Keratinocyte (primary cell): ENCODE measurements around the gene BTG1. TPM values are rescaled to one million over a fixed set of nuclear protein-coding genes. Genes with fewer than 3 reads are reported as not detected.

Source experiments
- DNase-seq: peaks from one replicate; pipeline ENCODE4 v3.0.0-alpha.2; 2011; ENCODE audit warnings: low read depth, missing footprints, low spot score
- FAIRE-seq: peaks from 2 replicates; lab custom pipeline; 2011; peaks lifted over from hg19 to GRCh38; lab: Jason Lieb, UNC
- H2AFZ ChIP-seq: 2 replicates; pipeline ENCODE4 v1.6.0; 2012; ENCODE audit warnings: low read length, control low read depth, inconsistent platforms; ENCODE audit not compliant: control insufficient read depth
- H3K27ac ChIP-seq: 2 replicates; pipeline ENCODE4 v1.5.1; 2011; ENCODE audit warnings: low read length; ENCODE audit not compliant: control insufficient read depth, insufficient read depth
- H3K27me3 ChIP-seq: 3 replicates; pipeline ENCODE4 v1.6.0; 2011; ENCODE audit warnings: low read length; ENCODE audit not compliant: control insufficient read depth, insufficient read depth; ENCODE audit errors: extremely low read depth
- H3K36me3 ChIP-seq, 2 experiments: 2 replicates in 1 of 2; 3 replicates in 1 of 2; pipeline ENCODE4 v1.5.1; 2011; ENCODE audit warnings: low read length in 2 of 2, mild to moderate bottlenecking in 1 of 2; ENCODE audit not compliant: control insufficient read depth in 2 of 2, insufficient read depth in 2 of 2; ENCODE audit errors: extremely low read depth in 1 of 2
- H3K4me1 ChIP-seq: 3 replicates; pipeline ENCODE4 v1.5.1; 2011; ENCODE audit warnings: low read length; ENCODE audit not compliant: control insufficient read depth, insufficient read depth; ENCODE audit errors: extremely low read depth
- H3K4me2 ChIP-seq: 3 replicates; pipeline ENCODE4 v1.6.0; 2011; ENCODE audit warnings: low read depth, low read length; ENCODE audit not compliant: control insufficient read depth, insufficient read depth; ENCODE audit errors: extremely low read depth
- H3K4me3 ChIP-seq, 3 experiments: fragments of 200-600 bp in 1 of 3; sonication (generic) in 1 of 3; 2 replicates in 2 of 3; 3 replicates in 1 of 3; pipeline ENCODE4 v1.5.1; 2011 to 2016; ENCODE audit warnings: low read length in 3 of 3, mild to moderate bottlenecking in 3 of 3, control low read depth in 2 of 3, inconsistent platforms in 1 of 3, low read depth in 1 of 3, mixed read lengths in 1 of 3, mixed run types in 1 of 3, moderate library complexity in 1 of 3; ENCODE audit not compliant: control insufficient read depth in 2 of 3, insufficient read depth in 2 of 3; ENCODE audit errors: extremely low read depth in 1 of 3
- H3K79me2 ChIP-seq: 2 replicates; pipeline ENCODE4 v1.6.0; 2012; ENCODE audit warnings: low read length; ENCODE audit not compliant: control insufficient read depth, insufficient read depth
- H3K9ac ChIP-seq: 3 replicates; pipeline ENCODE4 v1.6.0; 2011; ENCODE audit warnings: low read length; ENCODE audit not compliant: control insufficient read depth, insufficient read depth; ENCODE audit errors: extremely low read depth
- H3K9me1 ChIP-seq: 3 replicates; pipeline ENCODE4 v1.6.0; 2011; ENCODE audit warnings: low read length; ENCODE audit not compliant: control insufficient read depth, insufficient read depth; ENCODE audit errors: extremely low read depth
- H3K9me3 ChIP-seq: 2 replicates; pipeline ENCODE4 v1.5.1; 2012; ENCODE audit warnings: low read depth, low read length; ENCODE audit not compliant: control insufficient read depth
- H4K20me1 ChIP-seq: 3 replicates; pipeline ENCODE4 v1.6.0; 2011; ENCODE audit warnings: low read length; ENCODE audit not compliant: control insufficient read depth, insufficient read depth; ENCODE audit errors: extremely low read depth
- CTCF ChIP-seq, 3 experiments: IDR thresholded peaks in 1 of 3; conservative IDR thresholded peaks in 1 of 3; optimal IDR thresholded peaks in 1 of 3; 2 replicates in 2 of 3; 3 replicates in 1 of 3; pipeline versions ENCODE3 to v1.5.1; 2011; ENCODE audit warnings: low read length in 3 of 3, mild to moderate bottlenecking in 3 of 3, moderate library complexity in 2 of 3, control low read depth in 1 of 3, inconsistent platforms in 1 of 3; ENCODE audit not compliant: insufficient read depth in 2 of 3; ENCODE audit errors: extremely low read depth in 1 of 3
- EZH2 ChIP-seq: IDR thresholded peaks from one replicate; pipeline ENCODE4 v1.6.1; 2012; ENCODE audit warnings: inconsistent platforms, mild to moderate bottlenecking, low read length, moderate library complexity
- dilution Hi-C: fragments of 300-500 bp; cut with MboI; formaldehyde crosslinking; loops from one replicate; pipeline ENCODE4 v1.7.0; 2020; ENCODE audit warnings: low sequenced_read_pairs; ENCODE audit not compliant: extremely low pct_ligation_motif_present
- polyA plus RNA-seq, 5 experiments: library from polyadenylated mRNA; depleted of rRNA in 3 of 5; stranded (reverse) in 3 of 5; stranded (forward) in 1 of 5; unstranded in 1 of 5; fragments of >200 nt; gene quantifications; 1 replicate in 1 of 5; 2 replicates in 3 of 5; 3 replicates in 1 of 5; pipeline versions ENCODE4 v1.2.1 to v1.2.3, GENCODE V29; 2011 to 2012; ENCODE audit warnings: missing spikeins in 2 of 5, low read depth in 1 of 5, low replicate concordance in 1 of 5

Gene BTG1
- polyA plus RNA-seq, 1 donor (not counting 4 experiments of a cell fraction or from before 2014, with no cell fraction given): 40.7 TPM

GRCh38 chr12:92142251-92142926 lies 3.3 kb downstream of the BTG1 start:
- H3K9me1 ChIP-seq: no peaks in the 10 kb centered on the region
- H3K4me3 ChIP-seq: peak overlapping the region; percentile 71 to 96 (median 93)
- peak overlapping the region; percentile 91 for H3K9ac ChIP-seq
- no peak for TF ChIP-seq EZH2
- no peak for TF ChIP-seq CTCF (optimal IDR thresholded peaks at IDR 0.05 in 1 of 3, IDR thresholded peaks at IDR 0.05 in 1 of 3, conservative IDR thresholded peaks at IDR 0.05 in 1 of 3; ENCODE audit: extremely low read depth in 1 of 3, insufficient read depth in 2 of 3, low read length in 3 of 3)
- FAIRE-seq (no peak), DNase-seq (no peak)
- peak overlapping the region; percentile 89 for H3K4me2 ChIP-seq
- no peak overlapping the region for H2AFZ ChIP-seq
- H4K20me1 ChIP-seq: peaks cover 5% of the 10 kb centered on the region
- peaks cover 46% of the 10 kb centered on the region for H3K4me1 ChIP-seq
- H3K9me3 ChIP-seq: no peaks in the 10 kb centered on the region
- no peaks in the 10 kb centered on the region for H3K27me3 ChIP-seq
- dilution Hi-C loops: no loop called here
- peak overlapping the region; percentile 99 for H3K27ac ChIP-seq
- peaks cover 64% of the 10 kb centered on the region for H3K79me2 ChIP-seq
- peaks cover 0 to 19% of the 10 kb centered on the region in 2 experiments for H3K36me3 ChIP-seq

GRCh38 chr12:92141591-92142121 lies 4.0 kb downstream of the BTG1 start:
- no peak for DNase-seq

More at GRCh38 chr12:92141591-92142121, 4.0 kb downstream of the BTG1 start:
- H4K20me1 ChIP-seq: peaks cover 5% of the 10 kb centered on the region
- peak overlapping the region; percentile 71 to 96 (median 93) for H3K4me3 ChIP-seq
- H3K36me3 ChIP-seq: peaks cover 0 to 19% of the 10 kb centered on the region in 2 experiments
- peak overlapping the region; percentile 99 for H3K27ac ChIP-seq
- no peaks in the 10 kb centered on the region for H3K9me3 ChIP-seq
- no peaks in the 10 kb centered on the region for H3K9me1 ChIP-seq
- no peak for TF ChIP-seq EZH2
- no peak for TF ChIP-seq CTCF (optimal IDR thresholded peaks at IDR 0.05 in 1 of 3, IDR thresholded peaks at IDR 0.05 in 1 of 3, conservative IDR thresholded peaks at IDR 0.05 in 1 of 3; ENCODE audit: extremely low read depth in 1 of 3, insufficient read depth in 2 of 3, low read length in 3 of 3)
- H3K4me1 ChIP-seq: peaks cover 47% of the 10 kb centered on the region
- no peak for FAIRE-seq
- H3K27me3 ChIP-seq: no peaks in the 10 kb centered on the region
- H3K79me2 ChIP-seq: peaks cover 64% of the 10 kb centered on the region
- H3K4me2 ChIP-seq: peak overlapping the region; percentile 89
- no peak overlapping the region for H2AFZ ChIP-seq
- H3K9ac ChIP-seq: peak overlapping the region; percentile 91
- dilution Hi-C loops: no loop called here
